HepG2 (cell line): ENCODE measurements around the gene TMEM253. TPM values are rescaled to one million over a fixed set of nuclear protein-coding genes. Genes with fewer than 3 reads are reported as not detected.

Experiments
- CERS6 ChIP-seq: sonication (generic); formaldehyde crosslinking; IDR thresholded peaks from 2 replicates; pipeline ENCODE4 v1.5.0; 2020; ENCODE audit warnings: missing genetic modification reagents
- ERF ChIP-seq: IDR thresholded peaks from 2 replicates; pipeline ENCODE4 v1.6.1; 2018; ENCODE audit warnings: missing biosample characterization, missing genetic modification reagents
- FOXP4 ChIP-seq: sonication (generic); formaldehyde crosslinking; IDR thresholded peaks from 2 replicates; pipeline ENCODE4 v1.4.0; 2020; ENCODE audit warnings: missing genetic modification reagents
- GZF1 ChIP-seq: sonication (generic); formaldehyde crosslinking; IDR thresholded peaks from 2 replicates; pipeline ENCODE4 v1.5.1; 2020; ENCODE audit warnings: mild to moderate bottlenecking, missing genetic modification reagents
- IRF1 ChIP-seq: sonication (generic); formaldehyde crosslinking; IDR thresholded peaks from 2 replicates; pipeline ENCODE4 v1.4.0; 2020; ENCODE audit warnings: low read depth, mild to moderate bottlenecking, missing genetic modification reagents
- LBX2 ChIP-seq: sonication (generic); formaldehyde crosslinking; IDR thresholded peaks from 2 replicates; pipeline ENCODE4 v1.5.0; 2020; ENCODE audit warnings: missing genetic modification reagents, mild to moderate bottlenecking, borderline replicate concordance
- NR1H2 ChIP-seq: sonication (generic); formaldehyde crosslinking; IDR thresholded peaks from 2 replicates; pipeline ENCODE4 v1.8.1; 2022; ENCODE audit warnings: low read depth, missing genetic modification reagents, borderline replicate concordance
- SETDB1 ChIP-seq: sonication (generic); formaldehyde crosslinking; IDR thresholded peaks from 2 replicates; pipeline ENCODE4 v1.5.1; 2020; ENCODE audit warnings: missing genetic modification reagents, mild to moderate bottlenecking, borderline replicate concordance
- ZNF205 ChIP-seq: IDR thresholded peaks from 2 replicates; pipeline ENCODE4 v1.6.1; 2018; ENCODE audit warnings: missing biosample characterization, missing genetic modification reagents
- ZNF30 ChIP-seq: sonication (generic); formaldehyde crosslinking; IDR thresholded peaks from 2 replicates; pipeline ENCODE4 v1.5.0; 2020; ENCODE audit warnings: mild to moderate bottlenecking, missing genetic modification reagents
- ZNF326 ChIP-seq: sonication (generic); formaldehyde crosslinking; IDR thresholded peaks from 2 replicates; pipeline ENCODE4 v1.4.0; 2020; ENCODE audit warnings: missing genetic modification reagents, borderline replicate concordance
- ZNF362 ChIP-seq: sonication (generic); formaldehyde crosslinking; IDR thresholded peaks from 2 replicates; pipeline ENCODE4 v1.4.0; 2020; ENCODE audit warnings: missing genetic modification reagents, mild to moderate bottlenecking, borderline replicate concordance
- polyA plus RNA-seq, 8 experiments: library from polyadenylated mRNA; depleted of rRNA in 3 of 8; stranded (reverse) in 7 of 8; unstranded in 1 of 8; fragments of >200 nt; fragmentation: Illumina TruSeq in 4 of 8; extraction: Trizol in 4 of 8; gene quantifications; 2 replicates each; pipeline versions ENCODE4 v1.2.1 to v1.2.3, GENCODE V29; 2011 to 2016; ENCODE audit warnings: low read depth in 4 of 8, missing spikeins in 1 of 8, mixed read lengths in 1 of 8; ENCODE audit not compliant: insufficient read depth in 1 of 8
- total RNA-seq, 5 experiments: library from RNA; depleted of rRNA; stranded (reverse); fragments of >200 nt; fragmentation: Illumina TruSeq; extraction: Trizol; gene quantifications; 2 replicates each; pipeline ENCODE4 v1.2.3, GENCODE V29; 2016; ENCODE audit warnings: low read depth in 1 of 5
- TF ChIP-seq, protein P1 (sequence below): sonication (generic); formaldehyde crosslinking; IDR thresholded peaks from 2 replicates; pipeline ENCODE4 v1.8.0; 2022; ENCODE audit warnings: mild to moderate bottlenecking, missing genetic modification reagents, moderate library complexity
- TF ChIP-seq, protein P2 (sequence below): sonication (generic); formaldehyde crosslinking; IDR thresholded peaks from 2 replicates; pipeline ENCODE4 v1.4.0; 2020; ENCODE audit warnings: missing genetic modification reagents, mild to moderate bottlenecking, borderline replicate concordance
- TF ChIP-seq, protein P3 (sequence below): sonication (generic); formaldehyde crosslinking; IDR thresholded peaks from 2 replicates; pipeline ENCODE4 v1.4.0; 2020; ENCODE audit warnings: missing genetic modification reagents, mild to moderate bottlenecking, borderline replicate concordance

The TMEM253 gene
- total and polyA plus RNA-seq, 2 of the 13 experiments (the other 11 are each of a cell fraction or from before 2014, with no cell fraction given): 0.29 to 0.45 TPM

DNA sequence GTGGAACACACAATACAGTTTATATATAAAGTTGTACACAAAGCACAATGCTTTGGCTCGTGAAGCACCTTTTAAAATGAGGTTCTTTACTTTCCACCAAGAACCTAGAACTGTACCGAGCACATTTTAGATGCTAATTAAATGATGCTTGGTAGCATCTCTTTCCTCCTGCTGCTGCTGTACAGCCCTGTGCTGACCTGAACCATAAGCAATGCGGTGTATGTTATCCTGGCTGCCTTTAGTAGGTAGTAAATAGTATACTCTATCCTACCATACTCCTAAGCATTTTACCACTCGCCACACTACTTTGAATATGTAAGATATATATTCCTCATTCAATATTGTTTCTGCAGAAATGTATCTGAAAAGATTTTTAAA lies 46.1 kb upstream of the TMEM253 start (continued):
- TF ChIP-seq LBX2 (CRISPR knock-in tag) (no peak), CERS6 (CRISPR knock-in tag) (no peak), ZNF362 (CRISPR knock-in tag) (no peak), ZNF326 (no peak), ZNF205 (CRISPR knock-in tag) (no peak), FOXP4 (CRISPR knock-in tag) (no peak), GZF1 (CRISPR knock-in tag) (no peak), ERF (0 out of 2 replicates have a peak, but pooled peaks have one; percentile 0), IRF1 (CRISPR knock-in tag) (no peak), SETDB1 (CRISPR knock-in tag) (no peak), ZNF30 (no peak), NR1H2 (CRISPR knock-in tag) (no peak; the same call in 1 of the 2 replicates)
- TF ChIP-seq, protein P1, sequence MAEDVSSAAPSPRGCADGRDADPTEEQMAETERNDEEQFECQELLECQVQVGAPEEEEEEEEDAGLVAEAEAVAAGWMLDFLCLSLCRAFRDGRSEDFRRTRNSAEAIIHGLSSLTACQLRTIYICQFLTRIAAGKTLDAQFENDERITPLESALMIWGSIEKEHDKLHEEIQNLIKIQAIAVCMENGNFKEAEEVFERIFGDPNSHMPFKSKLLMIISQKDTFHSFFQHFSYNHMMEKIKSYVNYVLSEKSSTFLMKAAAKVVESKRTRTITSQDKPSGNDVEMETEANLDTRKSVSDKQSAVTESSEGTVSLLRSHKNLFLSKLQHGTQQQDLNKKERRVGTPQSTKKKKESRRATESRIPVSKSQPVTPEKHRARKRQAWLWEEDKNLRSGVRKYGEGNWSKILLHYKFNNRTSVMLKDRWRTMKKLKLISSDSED (CRISPR knock-in tag): no peak
- TF ChIP-seq, protein P2, sequence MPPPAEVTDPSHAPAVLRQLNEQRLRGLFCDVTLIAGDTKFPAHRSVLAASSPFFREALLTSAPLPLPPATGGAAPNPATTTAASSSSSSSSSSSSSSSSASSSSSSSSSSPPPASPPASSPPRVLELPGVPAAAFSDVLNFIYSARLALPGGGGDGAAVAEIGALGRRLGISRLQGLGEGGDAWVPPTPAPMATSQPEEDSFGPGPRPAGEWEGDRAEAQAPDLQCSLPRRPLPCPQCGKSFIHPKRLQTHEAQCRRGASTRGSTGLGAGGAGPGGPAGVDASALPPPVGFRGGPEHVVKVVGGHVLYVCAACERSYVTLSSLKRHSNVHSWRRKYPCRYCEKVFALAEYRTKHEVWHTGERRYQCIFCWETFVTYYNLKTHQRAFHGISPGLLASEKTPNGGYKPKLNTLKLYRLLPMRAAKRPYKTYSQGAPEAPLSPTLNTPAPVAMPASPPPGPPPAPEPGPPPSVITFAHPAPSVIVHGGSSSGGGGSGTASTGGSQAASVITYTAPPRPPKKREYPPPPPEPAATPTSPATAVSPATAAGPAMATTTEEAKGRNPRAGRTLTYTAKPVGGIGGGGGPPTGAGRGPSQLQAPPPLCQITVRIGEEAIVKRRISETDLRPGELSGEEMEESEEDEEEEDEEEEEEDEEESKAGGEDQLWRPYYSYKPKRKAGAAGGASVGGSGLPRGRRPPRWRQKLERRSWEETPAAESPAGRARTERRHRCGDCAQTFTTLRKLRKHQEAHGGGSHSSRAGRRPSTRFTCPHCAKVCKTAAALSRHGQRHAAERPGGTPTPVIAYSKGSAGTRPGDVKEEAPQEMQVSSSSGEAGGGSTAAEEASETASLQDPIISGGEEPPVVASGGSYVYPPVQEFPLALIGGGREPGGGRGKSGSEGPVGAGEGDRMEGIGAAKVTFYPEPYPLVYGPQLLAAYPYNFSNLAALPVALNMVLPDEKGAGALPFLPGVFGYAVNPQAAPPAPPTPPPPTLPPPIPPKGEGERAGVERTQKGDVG (CRISPR knock-in tag): no peak
- TF ChIP-seq, protein P3, sequence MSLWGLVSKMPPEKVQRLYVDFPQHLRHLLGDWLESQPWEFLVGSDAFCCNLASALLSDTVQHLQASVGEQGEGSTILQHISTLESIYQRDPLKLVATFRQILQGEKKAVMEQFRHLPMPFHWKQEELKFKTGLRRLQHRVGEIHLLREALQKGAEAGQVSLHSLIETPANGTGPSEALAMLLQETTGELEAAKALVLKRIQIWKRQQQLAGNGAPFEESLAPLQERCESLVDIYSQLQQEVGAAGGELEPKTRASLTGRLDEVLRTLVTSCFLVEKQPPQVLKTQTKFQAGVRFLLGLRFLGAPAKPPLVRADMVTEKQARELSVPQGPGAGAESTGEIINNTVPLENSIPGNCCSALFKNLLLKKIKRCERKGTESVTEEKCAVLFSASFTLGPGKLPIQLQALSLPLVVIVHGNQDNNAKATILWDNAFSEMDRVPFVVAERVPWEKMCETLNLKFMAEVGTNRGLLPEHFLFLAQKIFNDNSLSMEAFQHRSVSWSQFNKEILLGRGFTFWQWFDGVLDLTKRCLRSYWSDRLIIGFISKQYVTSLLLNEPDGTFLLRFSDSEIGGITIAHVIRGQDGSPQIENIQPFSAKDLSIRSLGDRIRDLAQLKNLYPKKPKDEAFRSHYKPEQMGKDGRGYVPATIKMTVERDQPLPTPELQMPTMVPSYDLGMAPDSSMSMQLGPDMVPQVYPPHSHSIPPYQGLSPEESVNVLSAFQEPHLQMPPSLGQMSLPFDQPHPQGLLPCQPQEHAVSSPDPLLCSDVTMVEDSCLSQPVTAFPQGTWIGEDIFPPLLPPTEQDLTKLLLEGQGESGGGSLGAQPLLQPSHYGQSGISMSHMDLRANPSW (CRISPR knock-in tag): 0 out of 2 replicates have a peak, but pooled peaks have one; percentile 16
